Epithelial cell of proximal tubule (primary cell): Measurements from ENCODE around the gene HIP1. TPM values are rescaled to one million over a fixed set of nuclear protein-coding genes. Genes with fewer than 3 reads are reported as not detected.
A peak's percentile ranks its signal among the peaks of the same experiment; 100 is the strongest.

ENCODE experiments used
- DNase-seq: peaks from one replicate; pipeline ENCODE4 v3.0.0-alpha.2; 2011; ENCODE audit warnings: low read depth
- H3K4me3 ChIP-seq: 2 replicates; pipeline ENCODE4 v1.5.1; 2011; ENCODE audit warnings: low read depth, mild to moderate bottlenecking, low read length
- total RNA-seq: library from RNA; depleted of rRNA; stranded (reverse); fragments of >200 nt; gene quantifications from 2 replicates; pipeline ENCODE4 v1.2.3, GENCODE V29; 2015
- TF ChIP-seq, protein P1 (sequence below): conservative IDR thresholded peaks from 2 replicates; pipeline ENCODE4 v1.5.1; 2012; ENCODE audit warnings: low read depth, mild to moderate bottlenecking, low read length

HIP1 gene
- total RNA-seq, 1 donor from 2014 or later = 10.6 TPM

DNA sequence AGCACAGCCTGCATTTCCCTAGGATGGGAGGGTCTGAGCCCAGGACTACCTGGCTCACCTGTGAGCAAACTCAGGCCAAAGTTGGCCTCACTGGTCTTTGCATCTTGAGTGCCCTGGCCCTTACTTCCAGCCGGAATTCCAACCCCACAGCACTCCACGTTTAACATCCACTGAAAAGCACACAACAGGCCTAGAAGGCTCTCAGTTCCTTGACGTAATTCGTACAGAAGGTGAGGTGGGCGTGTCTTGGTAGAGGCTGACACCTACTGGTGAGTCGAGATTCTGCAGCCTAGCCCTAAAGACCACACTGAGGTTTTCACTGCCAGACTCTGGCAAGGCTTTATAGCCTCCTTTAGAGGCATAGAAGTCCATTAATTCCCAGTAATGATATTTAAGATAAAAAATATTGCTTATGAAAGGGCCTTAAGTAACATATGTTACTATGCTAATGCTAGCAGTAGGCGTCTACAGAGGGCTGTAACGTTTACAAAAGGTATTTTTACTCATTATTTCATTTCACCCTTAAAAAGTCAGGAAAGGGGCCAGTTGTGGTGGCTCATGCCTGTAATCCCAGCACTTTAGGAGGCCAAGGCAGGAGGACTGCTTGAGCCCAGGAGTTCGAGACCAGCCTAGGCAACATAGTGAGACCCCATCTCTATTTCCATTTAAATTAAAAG, 95.8 kb downstream of the HIP1 start:
- no peak overlapping the region for H3K4me3 ChIP-seq
- TF ChIP-seq, protein P1, sequence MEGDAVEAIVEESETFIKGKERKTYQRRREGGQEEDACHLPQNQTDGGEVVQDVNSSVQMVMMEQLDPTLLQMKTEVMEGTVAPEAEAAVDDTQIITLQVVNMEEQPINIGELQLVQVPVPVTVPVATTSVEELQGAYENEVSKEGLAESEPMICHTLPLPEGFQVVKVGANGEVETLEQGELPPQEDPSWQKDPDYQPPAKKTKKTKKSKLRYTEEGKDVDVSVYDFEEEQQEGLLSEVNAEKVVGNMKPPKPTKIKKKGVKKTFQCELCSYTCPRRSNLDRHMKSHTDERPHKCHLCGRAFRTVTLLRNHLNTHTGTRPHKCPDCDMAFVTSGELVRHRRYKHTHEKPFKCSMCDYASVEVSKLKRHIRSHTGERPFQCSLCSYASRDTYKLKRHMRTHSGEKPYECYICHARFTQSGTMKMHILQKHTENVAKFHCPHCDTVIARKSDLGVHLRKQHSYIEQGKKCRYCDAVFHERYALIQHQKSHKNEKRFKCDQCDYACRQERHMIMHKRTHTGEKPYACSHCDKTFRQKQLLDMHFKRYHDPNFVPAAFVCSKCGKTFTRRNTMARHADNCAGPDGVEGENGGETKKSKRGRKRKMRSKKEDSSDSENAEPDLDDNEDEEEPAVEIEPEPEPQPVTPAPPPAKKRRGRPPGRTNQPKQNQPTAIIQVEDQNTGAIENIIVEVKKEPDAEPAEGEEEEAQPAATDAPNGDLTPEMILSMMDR = peak; percentile 88
- peak; percentile 23 for DNase-seq

DNA sequence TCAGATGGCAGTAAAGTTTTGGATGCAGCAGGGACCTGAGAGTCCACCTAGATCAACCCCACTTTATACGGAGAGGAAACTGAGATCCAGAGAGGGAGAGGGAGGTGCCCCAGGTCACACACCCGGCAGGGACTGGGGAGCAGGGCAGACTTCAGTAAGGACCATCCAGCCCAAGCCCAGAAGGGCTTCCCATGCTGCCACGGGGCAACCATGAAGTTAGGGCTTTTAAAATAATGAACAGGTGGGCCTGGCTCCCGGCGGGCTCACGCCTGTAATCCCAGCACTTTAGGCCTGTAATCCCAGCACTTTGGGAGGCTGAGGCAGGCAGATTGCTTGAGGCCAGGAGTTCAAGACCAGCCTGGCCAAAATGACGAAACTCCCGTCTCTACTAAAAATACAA, 98.5 kb downstream of the HIP1 start:
- TF ChIP-seq, protein P1 = no peak
- DNase-seq = no peak
- H3K4me3 ChIP-seq = no peak overlapping the region

DNA sequence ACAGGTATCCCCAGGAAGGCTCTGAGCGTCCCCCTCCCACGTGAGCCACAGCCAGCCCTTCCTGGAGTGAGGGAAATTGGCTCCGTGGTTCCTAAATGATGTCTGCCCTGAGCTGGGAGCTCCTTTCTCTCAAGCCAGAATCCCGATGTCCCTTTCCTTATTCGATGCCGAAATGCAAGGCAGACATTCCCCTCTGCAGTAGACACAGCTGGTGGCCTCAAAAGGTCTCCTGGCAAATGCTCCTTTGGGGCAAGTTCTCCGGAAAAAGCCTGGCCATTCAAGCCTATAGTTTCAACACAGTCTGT, 98.9 kb downstream of the HIP1 start:
- H3K4me3 ChIP-seq = peak overlapping the region; percentile 65
- TF ChIP-seq, protein P1 = no peak
- no peak for DNase-seq

DNA sequence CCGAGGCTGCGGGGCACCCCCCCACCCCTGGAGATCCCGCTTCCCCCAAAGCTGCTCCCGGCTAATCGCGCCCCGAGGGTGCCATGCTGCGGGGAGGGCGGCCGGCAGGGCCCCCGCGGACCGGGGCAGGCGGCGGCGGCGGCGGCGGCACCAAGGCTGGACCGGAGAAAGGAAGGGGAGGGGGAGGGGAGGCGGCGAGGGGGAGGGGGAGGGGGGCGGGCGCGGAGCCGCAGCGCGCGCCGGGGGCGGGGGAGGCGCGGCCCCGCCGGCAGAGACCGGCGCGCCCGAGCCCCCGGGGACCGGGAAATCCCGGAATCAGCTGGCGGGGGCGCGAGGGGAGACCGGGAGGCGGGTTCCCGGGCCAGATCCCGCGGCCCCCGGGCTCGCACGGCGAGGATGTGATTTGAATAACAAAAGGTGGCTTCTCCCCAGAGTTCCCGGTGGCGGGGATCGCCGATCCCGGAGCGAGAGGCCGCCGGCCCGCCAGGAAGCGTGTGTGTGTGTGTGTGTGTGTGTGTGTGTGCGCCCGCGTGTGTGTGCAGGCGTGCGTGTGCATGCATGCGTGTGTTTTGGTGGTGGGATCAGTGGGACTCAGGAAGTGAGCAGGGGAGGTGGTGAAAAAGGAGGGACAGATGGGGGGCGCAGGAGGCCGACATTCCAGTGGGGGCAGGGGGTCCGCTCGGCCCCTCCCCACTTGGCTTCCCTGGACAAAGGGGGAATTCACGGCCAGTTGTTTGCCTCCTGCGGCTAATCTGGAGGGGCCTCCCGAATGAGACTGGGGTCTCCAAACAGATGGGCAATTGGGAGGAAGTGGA, 99.5 kb downstream of the HIP1 start:
- H3K4me3 ChIP-seq = peak overlapping the region; percentile 65
- no peak for DNase-seq
- TF ChIP-seq, protein P1 = no peak

DNA sequence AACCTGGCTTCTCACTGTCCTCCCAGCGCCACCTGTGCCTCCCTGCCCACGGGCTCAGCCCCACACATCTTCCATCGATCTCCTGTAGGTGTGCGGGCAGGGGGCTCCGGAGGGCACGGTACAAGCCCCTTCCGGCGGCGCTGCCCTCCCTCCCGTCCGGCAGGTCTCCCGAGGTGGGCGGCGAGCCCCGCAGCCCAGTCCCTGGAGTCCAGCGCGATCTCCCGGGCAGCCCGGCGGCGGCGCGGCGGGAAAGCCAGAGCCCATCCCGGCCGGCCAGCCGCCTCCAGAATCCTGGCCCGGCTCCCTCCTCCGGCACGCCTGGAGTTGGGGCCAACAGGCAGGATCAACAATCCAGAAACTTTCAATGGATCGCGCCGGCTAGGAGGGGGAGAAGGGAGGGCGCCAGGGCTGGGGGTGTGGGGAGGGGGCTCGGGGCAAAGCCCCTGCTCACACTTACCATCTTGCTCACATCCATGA, 100.1 kb downstream of the HIP1 start:
- peak overlapping the region; percentile 65 for H3K4me3 ChIP-seq
- DNase-seq = no peak
- TF ChIP-seq, protein P1 = no peak

DNA sequence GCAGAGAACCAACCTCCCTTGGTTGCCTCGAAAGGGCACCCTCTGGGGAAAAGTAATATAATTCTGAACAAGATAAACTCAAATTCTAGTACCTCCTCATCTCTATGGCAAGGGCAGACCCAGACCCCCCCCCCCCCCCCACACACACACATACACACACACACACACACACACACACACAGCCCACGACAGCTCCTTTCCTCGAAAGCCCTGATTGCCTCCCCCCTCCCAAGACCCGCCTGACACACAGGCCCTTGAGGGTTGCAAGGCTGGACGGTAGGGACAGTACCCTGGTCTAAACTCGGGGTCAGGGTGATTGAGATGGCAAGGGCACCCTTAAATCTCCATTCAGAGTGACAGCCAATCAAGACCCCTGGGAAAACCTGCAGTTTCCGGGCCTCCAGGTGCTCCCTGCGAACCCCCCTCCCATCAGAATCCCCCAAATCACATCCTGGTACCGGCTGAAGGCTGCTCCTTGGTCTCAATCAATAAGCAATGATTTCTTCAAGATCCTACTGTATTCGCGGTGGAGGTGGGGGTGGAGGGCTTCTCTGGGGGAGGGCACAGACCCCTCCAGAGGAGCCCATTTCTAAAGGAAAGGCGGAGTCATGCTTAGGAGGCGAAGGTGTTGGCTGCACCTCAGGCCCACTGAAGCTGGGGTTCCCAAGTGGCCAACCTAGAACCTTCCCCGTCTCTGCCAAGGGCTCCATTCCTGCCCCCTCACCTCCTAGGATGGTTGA, 100.7 kb downstream of the HIP1 start:
- peak overlapping the region; percentile 65 for H3K4me3 ChIP-seq
- DNase-seq = no peak
- TF ChIP-seq, protein P1 = no peak
